HepG2 (cell line): ENCODE data around the gene FNDC3B. TPM values are rescaled to one million over a fixed set of nuclear protein-coding genes. Genes with fewer than 3 reads are reported as not detected.

ENCODE experiments used
- ATAC-seq: fragments of 200-7000 bp; cut with Tn5 transposase; 3 replicates; pipeline ENCODE4 v1.9.1; 2020; ENCODE audit warnings: mild to moderate bottlenecking, moderate library complexity
- BruUV-seq: library from RNA; stranded (reverse); fragments of 400-500 nt; replicated peaks from 2 replicates; lab custom pipeline; 2021; lab: Mats Ljungman, UMichigan
- CTCF ChIA-PET: fragments of 300-600 bp; formaldehyde crosslinking; extraction: SDS; loops from one replicate; lab custom pipeline; 2021; ENCODE audit warnings: low total read pairs, inconsistent platforms, low intra/inter-chr PET ratio; lab: Yijun Ruan, JAX
- POLR2A ChIA-PET: fragments of 350-600 bp; sonication (Branson Sonifier 250); formaldehyde crosslinking; loops from one replicate; lab custom pipeline; 2020; ENCODE audit warnings: antibody characterized with exemption, inconsistent platforms; lab: Yijun Ruan, JAX
- DNase-seq: peaks from one replicate; pipeline ENCODE4 v3.0.0-alpha.2; 2015; ENCODE audit warnings: low spot score
- FAIRE-seq: peaks from 3 replicates; lab custom pipeline; 2011; peaks lifted over from hg19 to GRCh38; lab: Jason Lieb, UNC
- H2AFZ ChIP-seq: one replicate; pipeline ENCODE4 v1.6.1; 2011; ENCODE audit warnings: low read length, inconsistent platforms
- H3K27ac ChIP-seq: fragments of 300-600 bp; 3 replicates; pipeline ENCODE4 v1.8.0; 2011; ENCODE audit warnings: mixed run types, mild to moderate bottlenecking, mixed read lengths, low read length, inconsistent platforms; ENCODE audit not compliant: insufficient read depth; ENCODE audit errors: extremely low read length
- H3K27me3 ChIP-seq, 2 experiments: fragments of 200-600 bp in 1 of 2; 2 replicates in 1 of 2; 3 replicates in 1 of 2; pipeline versions ENCODE4 v1.6.0 to v1.8.0; 2011; ENCODE audit warnings: low read length in 2 of 2, mild to moderate bottlenecking in 2 of 2, moderate library complexity in 2 of 2, inconsistent platforms in 1 of 2; ENCODE audit not compliant: insufficient read depth in 2 of 2, control insufficient read depth in 1 of 2
- H3K36me3 ChIP-seq, 2 experiments: fragments of 200-600 bp in 1 of 2; replicated peaks in 1 of 2; 2 replicates in 1 of 2; 3 replicates in 1 of 2; pipeline versions ENCODE4 v1.5.1 to v1.8.0; 2011; ENCODE audit warnings: low read length in 2 of 2, inconsistent platforms in 1 of 2; ENCODE audit not compliant: insufficient read depth in 2 of 2, control insufficient read depth in 1 of 2
- H3K4me1 ChIP-seq: 2 replicates; pipeline ENCODE4 v1.5.1; 2012; ENCODE audit warnings: low read length, inconsistent platforms; ENCODE audit not compliant: insufficient read depth
- H3K4me2 ChIP-seq: 2 replicates; pipeline ENCODE4 v1.6.0; 2011; ENCODE audit warnings: low read depth, low read length, inconsistent platforms
- H3K4me3 ChIP-seq, 3 experiments: fragments of 200-600 bp in 1 of 3; sonication (generic), shearing (Covaris generic) in 1 of 3; replicated peaks in 1 of 3; 2 replicates each; pipeline ENCODE4 v1.5.1; 2011 to 2016; ENCODE audit warnings: low read length in 3 of 3, inconsistent platforms in 2 of 3, low read depth in 2 of 3, mild to moderate bottlenecking in 2 of 3, control low read depth in 1 of 3, mixed read lengths in 1 of 3; ENCODE audit not compliant: insufficient read depth in 1 of 3
- H3K79me2 ChIP-seq: one replicate; pipeline ENCODE4 v1.6.1; 2011; ENCODE audit warnings: low read length, inconsistent platforms; ENCODE audit not compliant: insufficient read depth
- H3K9ac ChIP-seq: 2 replicates; pipeline ENCODE4 v1.6.0; 2011; ENCODE audit warnings: mild to moderate bottlenecking, low read depth, low read length, inconsistent platforms; ENCODE audit not compliant: insufficient read depth
- H3K9me3 ChIP-seq: 2 replicates; pipeline ENCODE4 v1.5.1; 2012; ENCODE audit warnings: mild to moderate bottlenecking, low read length
- H4K20me1 ChIP-seq: 2 replicates; pipeline ENCODE4 v1.6.0; 2011; ENCODE audit warnings: inconsistent platforms, mild to moderate bottlenecking, low read length, moderate library complexity; ENCODE audit not compliant: insufficient read depth
- ASH2L ChIP-seq: fragments of 300-600, 200-600 bp; sonication (generic); IDR thresholded peaks from 2 replicates; pipeline ENCODE4 v1.7.0; 2017; ENCODE audit warnings: low read depth, mild to moderate bottlenecking, moderate library complexity, mixed read lengths, low read length; ENCODE audit not compliant: insufficient read length
- ATRX ChIP-seq: sonication (generic); formaldehyde crosslinking; IDR thresholded peaks from 2 replicates; pipeline ENCODE4 v1.4.0; 2020; ENCODE audit warnings: missing genetic modification reagents, borderline replicate concordance
- MED1 ChIP-seq: sonication (generic); formaldehyde crosslinking; IDR thresholded peaks from 2 replicates; pipeline ENCODE4 v1.4.0; 2020; ENCODE audit warnings: missing genetic modification reagents
- SNAPC2 ChIP-seq: sonication (generic); formaldehyde crosslinking; IDR thresholded peaks from 2 replicates; pipeline ENCODE4 v1.8.1; 2022; ENCODE audit warnings: mild to moderate bottlenecking, missing genetic modification reagents
- THAP9 ChIP-seq: sonication (generic); formaldehyde crosslinking; IDR thresholded peaks from 2 replicates; pipeline ENCODE4; 2020; ENCODE audit warnings: missing genetic modification reagents, mild to moderate bottlenecking, borderline replicate concordance
- ZNF121 ChIP-seq: sonication (generic); formaldehyde crosslinking; IDR thresholded peaks from 2 replicates; pipeline ENCODE4 v1.5.0; 2020; ENCODE audit warnings: mild to moderate bottlenecking, missing genetic modification reagents
- ZNF207 ChIP-seq: fragments of 450-650 bp; IDR thresholded peaks from 2 replicates; pipeline ENCODE4 v1.6.1; 2016; ENCODE audit warnings: antibody characterized with exemption, borderline replicate concordance
- ZNF605 ChIP-seq: sonication (generic); formaldehyde crosslinking; IDR thresholded peaks from 2 replicates; pipeline ENCODE4 v1.8.0; 2022; ENCODE audit warnings: mild to moderate bottlenecking, missing genetic modification reagents
- ZNF749 ChIP-seq: sonication (generic); formaldehyde crosslinking; IDR thresholded peaks from 2 replicates; pipeline ENCODE4 v1.8.0; 2022; ENCODE audit warnings: mild to moderate bottlenecking, missing genetic modification reagents, moderate library complexity, borderline replicate concordance
- ZSCAN22 ChIP-seq: sonication (generic); formaldehyde crosslinking; IDR thresholded peaks from 2 replicates; pipeline ENCODE4 v1.4.0; 2020; ENCODE audit warnings: mild to moderate bottlenecking, missing genetic modification reagents
- WGBS: methylation state at CpG from one replicate; pipeline ENCODE4 v1.1.6; 2017; ENCODE audit warnings: low lambda C conversion rate; 5-methylcytosine and 5-hydroxymethylcytosine counted together
- in situ Hi-C: cut with HindIII; loops from 2 replicates; pipeline ENCODE4 v1.10.0; 2017; ENCODE audit warnings: low pct_unique_long_range_greater_than_20kb; ENCODE audit not compliant: extremely low pct_ligation_motif_present
- intact Hi-C: fragments of 100-400 bp; cut with micrococcal nuclease; formaldehyde crosslinking; loops from one replicate; pipeline ENCODE4 v1.10.0; 2022; ENCODE audit not compliant: unreplicated experiment
- polyA plus RNA-seq, 8 experiments: library from polyadenylated mRNA; depleted of rRNA in 3 of 8; stranded (reverse) in 7 of 8; unstranded in 1 of 8; fragments of >200 nt; fragmentation: Illumina TruSeq in 4 of 8; extraction: Trizol in 4 of 8; gene quantifications; 2 replicates each; pipeline versions ENCODE4 v1.2.1 to v1.2.3, GENCODE V29; 2011 to 2016; ENCODE audit warnings: low read depth in 4 of 8, missing spikeins in 1 of 8, mixed read lengths in 1 of 8; ENCODE audit not compliant: insufficient read depth in 1 of 8
- total RNA-seq, 5 experiments: library from RNA; depleted of rRNA; stranded (reverse); fragments of >200 nt; fragmentation: Illumina TruSeq; extraction: Trizol; gene quantifications; 2 replicates each; pipeline ENCODE4 v1.2.3, GENCODE V29; 2016; ENCODE audit warnings: low read depth in 1 of 5
- TF ChIP-seq, protein P1 (sequence below): sonication (generic); formaldehyde crosslinking; IDR thresholded peaks from 2 replicates; pipeline ENCODE4 v1.5.0; 2020; ENCODE audit warnings: mild to moderate bottlenecking, missing genetic modification reagents

The FNDC3B gene
- total and polyA plus RNA-seq, 2 of the 13 experiments (the other 11 are each of a cell fraction or from before 2014, with no cell fraction given) = 74.8 to 103 TPM

DNA sequence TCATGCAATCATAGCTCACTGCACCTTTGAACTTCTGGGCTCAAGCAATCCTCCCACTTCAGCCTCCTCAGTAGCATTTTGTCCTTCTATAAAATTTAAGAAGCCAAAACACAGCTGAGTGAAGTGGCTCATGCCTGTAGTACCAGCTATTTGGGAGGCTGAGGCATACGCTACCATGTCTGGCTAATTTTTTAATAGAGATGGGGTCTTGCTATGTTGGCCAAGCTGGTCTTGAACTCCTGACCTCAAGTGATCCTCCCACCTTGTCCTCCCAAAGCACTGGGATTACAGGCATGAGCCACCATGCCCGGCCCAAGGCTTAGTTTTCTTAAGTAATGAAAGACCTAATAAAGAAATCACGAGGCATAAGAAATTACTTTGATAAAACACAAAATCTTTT lies 14.7 kb upstream of the FNDC3B start:
- TF ChIP-seq, protein P1, sequence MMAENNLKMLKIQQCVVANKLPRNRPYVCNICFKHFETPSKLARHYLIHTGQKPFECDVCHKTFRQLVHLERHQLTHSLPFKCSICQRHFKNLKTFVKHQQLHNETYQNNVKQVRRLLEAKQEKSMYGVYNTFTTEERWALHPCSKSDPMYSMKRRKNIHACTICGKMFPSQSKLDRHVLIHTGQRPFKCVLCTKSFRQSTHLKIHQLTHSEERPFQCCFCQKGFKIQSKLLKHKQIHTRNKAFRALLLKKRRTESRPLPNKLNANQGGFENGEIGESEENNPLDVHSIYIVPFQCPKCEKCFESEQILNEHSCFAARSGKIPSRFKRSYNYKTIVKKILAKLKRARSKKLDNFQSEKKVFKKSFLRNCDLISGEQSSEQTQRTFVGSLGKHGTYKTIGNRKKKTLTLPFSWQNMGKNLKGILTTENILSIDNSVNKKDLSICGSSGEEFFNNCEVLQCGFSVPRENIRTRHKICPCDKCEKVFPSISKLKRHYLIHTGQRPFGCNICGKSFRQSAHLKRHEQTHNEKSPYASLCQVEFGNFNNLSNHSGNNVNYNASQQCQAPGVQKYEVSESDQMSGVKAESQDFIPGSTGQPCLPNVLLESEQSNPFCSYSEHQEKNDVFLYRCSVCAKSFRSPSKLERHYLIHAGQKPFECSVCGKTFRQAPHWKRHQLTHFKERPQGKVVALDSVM (CRISPR knock-in tag) = peak; percentile 31; the same call in 1 of the 2 replicates
- no peak for TF ChIP-seq ZNF749 (CRISPR knock-in tag)
- TF ChIP-seq ASH2L = no peak
- no peak for TF ChIP-seq ZNF207
- TF ChIP-seq ZNF605 (CRISPR knock-in tag) = no peak
- TF ChIP-seq ZSCAN22 (CRISPR knock-in tag) = no peak
- TF ChIP-seq SNAPC2 = no peak
- TF ChIP-seq THAP9 (CRISPR knock-in tag) = no peak
- no peak for TF ChIP-seq MED1 (CRISPR knock-in tag)
- TF ChIP-seq ZNF121 = peak; percentile 60
- TF ChIP-seq ATRX (CRISPR knock-in tag) = no peak
- ChIA-PET POLR2A (no interaction called here), CTCF (no interaction called here)
- Histone ChIP-seq H2AFZ (no peak overlapping the region), H3K27me3 (no peaks in the 10 kb centered on the region), H3K9me3 (no peaks in the 10 kb centered on the region), H3K9ac (no peak overlapping the region), H3K36me3 (no peaks in the 10 kb centered on the region), H3K79me2 (no peaks in the 10 kb centered on the region), H3K4me1 (peaks cover 32% of the 10 kb centered on the region), H3K4me3 (no peak overlapping the region), H4K20me1 (no peaks in the 10 kb centered on the region), H3K4me2 (no peak overlapping the region), H3K27ac (no peak overlapping the region)
- 99% methylated on average over 3 of the region's 3 CpGs for WGBS
- no peak for FAIRE-seq
- intact Hi-C loops = no loop called here
- DNase-seq = no peak
- no peak for ATAC-seq
- no TSS peak for BruUV-seq
- in situ Hi-C loops = no loop called here
